Endodermal cell (in vitro differentiated cells): ENCODE results near the gene SYNGAP1. TPM values are rescaled to one million over a fixed set of nuclear protein-coding genes. Genes with fewer than 3 reads are reported as not detected.
"Not testable (repeated sequence)": the region's sequence is repeated elsewhere in the genome, so short reads cannot be mapped to it uniquely, and the experiment has no call there.

Experiments
- DNase-seq: peaks from one replicate; pipeline ENCODE4 v3.0.0-alpha.2; 2017
- H3K27ac ChIP-seq: 2 replicates; pipeline ENCODE4 v1.5.1; 2013; ENCODE audit warnings: mild to moderate bottlenecking, low read depth, low read length, moderate library complexity
- H3K27me3 ChIP-seq: 2 replicates; pipeline ENCODE4 v1.6.1; 2013; ENCODE audit warnings: mild to moderate bottlenecking, low read length, moderate library complexity; ENCODE audit not compliant: insufficient read depth, control insufficient read depth, poor library complexity, severe bottlenecking
- H3K36me3 ChIP-seq: 2 replicates; pipeline ENCODE4 v1.7.0; 2013; ENCODE audit warnings: mild to moderate bottlenecking, low read length, moderate library complexity; ENCODE audit not compliant: control insufficient read depth, insufficient read depth
- H3K4me1 ChIP-seq: one replicate; pipeline ENCODE4 v1.7.0; 2013; ENCODE audit warnings: low read length; ENCODE audit not compliant: control insufficient read depth, insufficient read depth
- H3K4me3 ChIP-seq: 2 replicates; pipeline ENCODE4 v1.5.1; 2013; ENCODE audit warnings: mild to moderate bottlenecking, low read length, moderate library complexity
- H3K9ac ChIP-seq: 2 replicates; pipeline ENCODE4 v1.6.1; 2013; ENCODE audit warnings: mild to moderate bottlenecking, low read length, moderate library complexity; ENCODE audit not compliant: poor library complexity, severe bottlenecking; ENCODE audit errors: extremely low read depth
- H3K9me3 ChIP-seq: 2 replicates; pipeline ENCODE4 v1.6.1; 2013; ENCODE audit warnings: mild to moderate bottlenecking, low read length, moderate library complexity; ENCODE audit not compliant: control insufficient read depth
- H3K27ac Mint-ChIP-seq: 2 replicates; pipeline ENCODE4 v1.8.0; 2020; ENCODE audit warnings: mixed read lengths
- H3K27me3 Mint-ChIP-seq: 2 replicates; pipeline ENCODE4 v1.8.0; 2021; ENCODE audit warnings: mild to moderate bottlenecking, mixed read lengths; ENCODE audit not compliant: insufficient read depth
- H3K36me3 Mint-ChIP-seq: 2 replicates; pipeline ENCODE4 v1.8.0; 2020; ENCODE audit warnings: low read depth, mixed read lengths
- H3K4me1 Mint-ChIP-seq: 2 replicates; pipeline ENCODE4 v1.8.0; 2020; ENCODE audit warnings: mixed read lengths
- H3K4me3 Mint-ChIP-seq: 2 replicates; pipeline ENCODE4 v1.8.0; 2020; ENCODE audit warnings: mild to moderate bottlenecking, moderate library complexity, mixed read lengths
- H3K9me3 Mint-ChIP-seq: 2 replicates; pipeline ENCODE4 v1.8.0; 2020; ENCODE audit warnings: mild to moderate bottlenecking, mixed read lengths
- WGBS, 2 experiments: methylation state at CpG; one replicate each; pipeline versions ENCODE4 v1.1.5 to v1.1.7; 2013; ENCODE audit warnings: missing lambda C conversion rate in 2 of 2, mixed read lengths in 1 of 2; ENCODE audit not compliant: insufficient coverage in 1 of 2, insufficient read length in 1 of 2; 5-methylcytosine and 5-hydroxymethylcytosine counted together
- total RNA-seq, 2 donors: library from RNA; stranded (reverse); fragmentation: NEBNext Ultra II Directional in 1 of 2; extraction: Animal tissue kit (Norgen Biotek cat#: 25700) in 1 of 2; gene quantifications; 2 replicates in 1 of 2; 3 replicates in 1 of 2; pipeline ENCODE4 v1.2.1, GENCODE V29; 2021
- TF ChIP-seq, protein P1 (sequence below): fragments of 200-600 bp; sonication (generic); conservative IDR thresholded peaks from 2 replicates; pipeline ENCODE4 v1.5.0; 2021; ENCODE audit warnings: antibody characterized with exemption, mild to moderate bottlenecking

The SYNGAP1 gene
- total RNA-seq, 2 donors from 2014 or later, result 90.2 to 94.2 TPM

DNA sequence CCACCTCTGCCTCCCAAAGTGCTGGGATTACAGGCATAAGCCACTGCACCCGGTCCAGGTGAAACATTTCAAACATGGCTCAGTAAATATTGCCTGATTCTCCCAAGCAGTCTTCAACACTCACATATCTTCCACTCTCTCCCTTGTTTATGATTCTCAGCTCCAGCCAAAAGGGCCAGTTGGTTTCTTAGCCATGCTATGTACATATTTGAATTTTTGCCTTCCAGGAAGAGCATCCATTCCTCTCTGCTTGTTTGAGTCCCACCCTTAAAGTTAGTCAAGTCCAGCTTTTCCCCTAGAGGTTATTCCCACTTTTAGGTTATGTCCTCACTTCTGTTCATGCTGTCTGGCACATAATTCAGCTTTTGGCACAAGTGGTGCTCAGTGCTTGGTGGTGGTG, 22.3 kb upstream of the SYNGAP1 start:
- Histone ChIP-seq H3K4me3 (no peak overlapping the region), H3K4me1 (no peaks in the 10 kb centered on the region), H3K36me3 (peaks cover 41% of the 10 kb centered on the region), H3K9ac (no peak overlapping the region), H3K9me3 (no peaks in the 10 kb centered on the region), H3K27ac (no peak overlapping the region), H3K27me3 (no peaks in the 10 kb centered on the region)
- H3K4me3 Mint-ChIP-seq, result no peak overlapping the region
- TF ChIP-seq, protein P1, sequence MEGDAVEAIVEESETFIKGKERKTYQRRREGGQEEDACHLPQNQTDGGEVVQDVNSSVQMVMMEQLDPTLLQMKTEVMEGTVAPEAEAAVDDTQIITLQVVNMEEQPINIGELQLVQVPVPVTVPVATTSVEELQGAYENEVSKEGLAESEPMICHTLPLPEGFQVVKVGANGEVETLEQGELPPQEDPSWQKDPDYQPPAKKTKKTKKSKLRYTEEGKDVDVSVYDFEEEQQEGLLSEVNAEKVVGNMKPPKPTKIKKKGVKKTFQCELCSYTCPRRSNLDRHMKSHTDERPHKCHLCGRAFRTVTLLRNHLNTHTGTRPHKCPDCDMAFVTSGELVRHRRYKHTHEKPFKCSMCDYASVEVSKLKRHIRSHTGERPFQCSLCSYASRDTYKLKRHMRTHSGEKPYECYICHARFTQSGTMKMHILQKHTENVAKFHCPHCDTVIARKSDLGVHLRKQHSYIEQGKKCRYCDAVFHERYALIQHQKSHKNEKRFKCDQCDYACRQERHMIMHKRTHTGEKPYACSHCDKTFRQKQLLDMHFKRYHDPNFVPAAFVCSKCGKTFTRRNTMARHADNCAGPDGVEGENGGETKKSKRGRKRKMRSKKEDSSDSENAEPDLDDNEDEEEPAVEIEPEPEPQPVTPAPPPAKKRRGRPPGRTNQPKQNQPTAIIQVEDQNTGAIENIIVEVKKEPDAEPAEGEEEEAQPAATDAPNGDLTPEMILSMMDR, result no peak
- H3K9me3 Mint-ChIP-seq, result no peaks in the 10 kb centered on the region
- peaks cover 15% of the 10 kb centered on the region for H3K4me1 Mint-ChIP-seq
- H3K36me3 Mint-ChIP-seq, result peaks cover 27% of the 10 kb centered on the region
- no peaks in the 10 kb centered on the region for H3K27me3 Mint-ChIP-seq
- no peak for DNase-seq
- 98 to 100% methylated on average over 1 of the region's 1 CpG for WGBS, 2 experiments
- peak overlapping the region; percentile 0 for H3K27ac Mint-ChIP-seq

DNA sequence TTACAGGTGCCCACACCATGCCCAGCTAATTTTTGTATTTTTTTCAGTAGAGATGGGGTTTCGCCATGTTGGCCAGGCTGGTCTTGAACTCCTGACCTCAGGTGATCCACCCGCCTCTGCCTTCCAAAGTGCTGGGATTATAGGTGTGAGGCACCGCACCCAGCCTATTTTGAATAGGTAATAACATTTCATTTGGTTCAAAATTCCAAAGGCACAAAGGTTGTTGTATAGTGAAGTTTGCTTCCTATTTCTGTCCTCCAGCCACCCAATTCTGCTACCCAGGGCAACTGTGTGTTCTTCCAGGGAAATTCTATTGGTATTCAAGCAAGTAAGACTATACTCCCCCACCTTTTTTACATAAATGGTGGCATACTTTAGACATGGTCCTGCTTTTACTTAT, 21.3 kb upstream of the SYNGAP1 start:
- H3K27me3 ChIP-seq, H3K4me1 ChIP-seq, H3K4me3 ChIP-seq, H3K9me3 Mint-ChIP-seq, H3K27me3 Mint-ChIP-seq, H3K9me3 ChIP-seq, H3K27ac ChIP-seq, DNase-seq, H3K4me1 Mint-ChIP-seq, H3K27ac Mint-ChIP-seq, H3K4me3 Mint-ChIP-seq, H3K9ac ChIP-seq: not testable (repeated sequence)
- peaks cover 31% of the 10 kb centered on the region for H3K36me3 Mint-ChIP-seq
- H3K36me3 ChIP-seq, result peaks cover 51% of the 10 kb centered on the region
- 93 to 98% methylated on average over 3 of the region's 3 CpGs for WGBS, 2 experiments

DNA sequence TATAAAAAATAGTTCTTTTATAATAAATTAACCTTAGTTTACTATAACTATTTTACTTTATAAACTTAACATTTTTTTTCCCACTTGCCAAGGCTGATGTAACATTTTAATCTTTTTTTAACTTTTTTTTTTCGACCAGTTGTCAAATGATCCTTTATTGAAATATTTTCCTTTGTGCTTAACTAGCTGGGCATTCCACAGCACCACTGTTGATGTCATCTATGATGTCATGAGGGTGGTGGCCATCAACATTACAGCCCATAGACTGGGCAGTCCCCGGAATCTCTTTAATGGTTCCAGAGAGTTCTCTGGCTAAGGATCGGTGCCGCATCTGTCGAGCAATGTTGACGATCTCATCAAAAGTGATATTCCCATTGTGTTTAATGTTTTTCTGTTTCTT, 20.0 kb upstream of the SYNGAP1 start:
- H3K27me3 ChIP-seq, H3K9me3 Mint-ChIP-seq, DNase-seq, H3K27ac ChIP-seq, H3K4me1 ChIP-seq, H3K4me1 Mint-ChIP-seq, H3K4me3 Mint-ChIP-seq, H3K27me3 Mint-ChIP-seq, H3K27ac Mint-ChIP-seq, H3K9me3 ChIP-seq, H3K9ac ChIP-seq, H3K4me3 ChIP-seq: not testable (repeated sequence)
- 95 to 100% methylated on average over 1 to 6 of the region's 6 CpGs for WGBS, 2 experiments
- H3K36me3 Mint-ChIP-seq, result peaks cover 43% of the 10 kb centered on the region
- H3K36me3 ChIP-seq, result peaks cover 64% of the 10 kb centered on the region

DNA sequence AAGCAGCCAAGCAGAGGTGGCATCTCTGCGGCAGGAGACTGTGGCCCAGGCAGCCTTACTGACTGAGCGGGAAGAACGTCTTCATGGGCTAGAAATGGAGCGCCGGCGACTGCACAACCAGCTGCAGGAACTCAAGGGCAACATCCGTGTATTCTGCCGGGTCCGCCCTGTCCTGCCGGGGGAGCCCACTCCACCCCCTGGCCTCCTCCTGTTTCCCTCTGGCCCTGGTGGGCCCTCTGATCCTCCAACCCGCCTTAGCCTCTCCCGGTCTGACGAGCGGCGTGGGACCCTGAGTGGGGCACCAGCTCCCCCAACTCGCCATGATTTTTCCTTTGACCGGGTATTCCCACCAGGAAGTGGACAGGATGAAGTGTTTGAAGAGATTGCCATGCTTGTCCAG, 15.0 kb upstream of the SYNGAP1 start:
- H3K4me3 ChIP-seq, result no peak overlapping the region
- TF ChIP-seq, protein P1, result no peak
- no peaks in the 10 kb centered on the region for H3K27me3 ChIP-seq
- H3K27ac Mint-ChIP-seq, result no peak overlapping the region
- no peak for DNase-seq
- H3K4me1 ChIP-seq, result no peaks in the 10 kb centered on the region
- 97 to 100% methylated on average over 6 to 17 of the region's 17 CpGs for WGBS, 2 experiments
- H3K4me3 Mint-ChIP-seq, result no peak overlapping the region
- no peak overlapping the region for H3K9ac ChIP-seq
- H3K9me3 Mint-ChIP-seq, result no peaks in the 10 kb centered on the region
- H3K27ac ChIP-seq, result no peak overlapping the region
- H3K36me3 ChIP-seq, result peaks cover 78% of the 10 kb centered on the region
- no peaks in the 10 kb centered on the region for H3K9me3 ChIP-seq
- no peaks in the 10 kb centered on the region for H3K27me3 Mint-ChIP-seq
- peaks cover 54% of the 10 kb centered on the region for H3K36me3 Mint-ChIP-seq
- peaks cover 6% of the 10 kb centered on the region for H3K4me1 Mint-ChIP-seq
